Calu3 (cell line): ENCODE data around the gene PIGA. TPM values are rescaled to one million over a fixed set of nuclear protein-coding genes. Genes with fewer than 3 reads are reported as not detected.
A peak's percentile ranks its signal among the peaks of the same experiment; 100 is the strongest.

ENCODE experiments used
- BruUV-seq: library from RNA; stranded (reverse); fragments of 400-500 nt; replicated peaks from 2 replicates; lab custom pipeline; 2021; lab: Mats Ljungman, UMichigan
- CTCF ChIA-PET: fragments of 300-600 bp; sonication (Branson Sonifier 250); formaldehyde crosslinking; loops from one replicate; lab custom pipeline; 2022; ENCODE audit warnings: antibody characterized with exemption; lab: Charles Lee
- DNase-seq: peaks from one replicate; pipeline ENCODE4 v3.0.0; 2022
- H3K27ac Mint-ChIP-seq: one replicate; pipeline ENCODE4 v1.8.0; 2022; ENCODE audit warnings: mixed read lengths; ENCODE audit not compliant: unreplicated experiment
- H3K27me3 Mint-ChIP-seq: one replicate; pipeline ENCODE4 v1.8.0; 2022; ENCODE audit warnings: mixed read lengths; ENCODE audit not compliant: unreplicated experiment
- H3K36me3 Mint-ChIP-seq: one replicate; pipeline ENCODE4 v1.8.0; 2022; ENCODE audit warnings: mild to moderate bottlenecking, moderate library complexity, mixed read lengths; ENCODE audit not compliant: insufficient read depth, unreplicated experiment
- H3K4me1 Mint-ChIP-seq: one replicate; pipeline ENCODE4 v1.8.0; 2022; ENCODE audit warnings: mild to moderate bottlenecking, low read depth, mixed read lengths; ENCODE audit not compliant: unreplicated experiment
- H3K4me3 Mint-ChIP-seq: one replicate; pipeline ENCODE4 v1.8.0; 2022; ENCODE audit warnings: mild to moderate bottlenecking, low read depth, moderate library complexity, mixed read lengths; ENCODE audit not compliant: unreplicated experiment
- H3K9me3 Mint-ChIP-seq: one replicate; pipeline ENCODE4 v1.8.0; 2022; ENCODE audit warnings: low read depth, mixed read lengths; ENCODE audit not compliant: unreplicated experiment
- intact Hi-C: fragments of 100-400 bp; cut with micrococcal nuclease; formaldehyde crosslinking; loops from one replicate; pipeline ENCODE4 v1.10.0; 2022; ENCODE audit not compliant: unreplicated experiment
- total RNA-seq: library from RNA; stranded (reverse); gene quantifications from 2 replicates; pipeline ENCODE4 v1.2.3, GENCODE V29; 2022
- TF ChIP-seq, protein P1 (sequence below): fragments of 200-600 bp; IDR thresholded peaks from one replicate; pipeline ENCODE4 v1.8.0; 2022; ENCODE audit warnings: antibody characterized with exemption; ENCODE audit not compliant: unreplicated experiment

PIGA gene
- total RNA-seq, 1 experiment from 2014 or later, result 34.4 TPM

DNA sequence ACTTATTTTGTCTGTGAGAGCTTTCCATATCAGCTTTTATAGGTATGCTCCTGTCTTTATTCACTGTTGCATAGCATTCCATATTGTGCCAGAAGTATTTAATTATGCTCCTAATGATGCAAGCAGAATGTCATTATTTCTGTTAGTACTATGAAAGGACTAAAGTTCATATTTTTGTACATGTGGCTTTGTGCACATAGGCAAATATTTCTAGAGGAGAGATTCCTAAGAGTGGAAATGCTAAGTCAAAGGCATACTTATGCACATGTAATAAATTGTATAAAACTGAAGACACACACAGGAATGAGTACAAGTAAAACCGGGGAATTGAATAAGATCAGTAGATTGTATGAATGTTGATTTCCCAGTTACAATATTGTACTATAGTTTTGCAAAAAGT lies 63.6 kb downstream of the PIGA start:
- Mint-ChIP-seq H3K4me3 (no peak overlapping the region), H3K9me3 (no peaks in the 10 kb centered on the region), H3K27ac (no peak overlapping the region), H3K4me1 (peaks cover 11% of the 10 kb centered on the region), H3K36me3 (peaks cover 9% of the 10 kb centered on the region), H3K27me3 (no peaks in the 10 kb centered on the region)
- intact Hi-C loops, result no loop called here
- CTCF ChIA-PET, result no interaction called here
- DNase-seq, result no peak
- BruUV-seq, result no TSS peak
- TF ChIP-seq, protein P1, sequence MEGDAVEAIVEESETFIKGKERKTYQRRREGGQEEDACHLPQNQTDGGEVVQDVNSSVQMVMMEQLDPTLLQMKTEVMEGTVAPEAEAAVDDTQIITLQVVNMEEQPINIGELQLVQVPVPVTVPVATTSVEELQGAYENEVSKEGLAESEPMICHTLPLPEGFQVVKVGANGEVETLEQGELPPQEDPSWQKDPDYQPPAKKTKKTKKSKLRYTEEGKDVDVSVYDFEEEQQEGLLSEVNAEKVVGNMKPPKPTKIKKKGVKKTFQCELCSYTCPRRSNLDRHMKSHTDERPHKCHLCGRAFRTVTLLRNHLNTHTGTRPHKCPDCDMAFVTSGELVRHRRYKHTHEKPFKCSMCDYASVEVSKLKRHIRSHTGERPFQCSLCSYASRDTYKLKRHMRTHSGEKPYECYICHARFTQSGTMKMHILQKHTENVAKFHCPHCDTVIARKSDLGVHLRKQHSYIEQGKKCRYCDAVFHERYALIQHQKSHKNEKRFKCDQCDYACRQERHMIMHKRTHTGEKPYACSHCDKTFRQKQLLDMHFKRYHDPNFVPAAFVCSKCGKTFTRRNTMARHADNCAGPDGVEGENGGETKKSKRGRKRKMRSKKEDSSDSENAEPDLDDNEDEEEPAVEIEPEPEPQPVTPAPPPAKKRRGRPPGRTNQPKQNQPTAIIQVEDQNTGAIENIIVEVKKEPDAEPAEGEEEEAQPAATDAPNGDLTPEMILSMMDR, result no peak

DNA sequence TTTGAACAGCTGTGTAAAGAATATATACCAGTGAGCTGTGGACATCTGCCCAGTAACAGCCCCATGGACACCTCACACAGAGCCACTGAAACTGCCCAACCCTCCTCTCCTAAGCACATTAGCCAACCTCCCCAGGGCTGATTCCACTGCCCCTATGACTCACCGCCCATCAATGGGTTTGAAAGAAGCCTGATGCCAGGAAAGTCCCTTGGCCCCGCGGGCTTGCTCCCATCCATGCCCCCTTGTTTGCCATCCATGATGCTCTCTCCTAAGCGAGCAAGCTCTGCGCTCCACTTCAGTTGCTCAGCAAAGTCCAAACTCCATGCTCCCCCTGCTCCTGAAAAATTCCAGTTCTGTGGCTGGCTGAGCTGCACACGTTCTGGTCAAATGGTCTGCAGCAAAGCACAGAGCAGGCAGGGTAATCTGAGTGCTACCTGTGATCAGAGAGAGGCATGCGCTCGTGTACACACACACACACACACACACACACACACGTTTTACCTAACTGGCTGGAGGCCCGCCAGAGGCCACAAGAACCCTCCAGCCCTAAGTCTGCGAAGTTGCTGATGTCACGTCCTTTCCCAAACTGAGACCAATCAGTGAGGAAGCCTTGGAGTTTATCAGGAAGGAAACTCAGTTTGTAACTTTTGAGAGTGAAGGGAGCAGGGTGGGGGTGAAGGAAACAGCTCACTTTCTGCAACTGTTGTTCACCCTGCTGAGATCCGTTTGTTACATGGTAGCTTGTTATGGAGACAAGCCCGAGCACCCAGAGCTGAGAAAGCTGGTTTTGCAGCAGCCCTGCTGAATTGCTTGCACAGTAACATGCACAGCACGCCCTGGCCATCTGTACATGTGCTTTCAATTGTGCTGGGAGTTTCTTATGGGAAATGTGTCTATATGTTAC lies 65.5 kb downstream of the PIGA start, which contains the start of gene ASB9:
ASB9 (minus strand) TSS at position 466 of the 904 bp plus-strand sequence; CDS start at position 257, 209 bp downstream.
- H3K36me3 Mint-ChIP-seq, result peaks cover 9% of the 10 kb centered on the region
- TF ChIP-seq, protein P1, result no peak
- CTCF ChIA-PET, result interaction anchor here (0.6 to 1.7 kb wide), 5 partner anchors 13 to 397 kb away, joined by 3 to 5 read pairs (median 4); partner anchors contain the start of gene FANCB
- intact Hi-C loops, result no loop called here
- no TSS peak for BruUV-seq
- peak; percentile 84 for DNase-seq
- H3K4me3 Mint-ChIP-seq, result peak within 1 kb of the TSS; percentile 78
- H3K27ac Mint-ChIP-seq, result peak within 1 kb of the TSS; percentile 97
- H3K9me3 Mint-ChIP-seq, result no peaks in the 10 kb centered on the region
- H3K4me1 Mint-ChIP-seq, result peaks cover 11% of the 10 kb centered on the region
- no peaks in the 10 kb centered on the region for H3K27me3 Mint-ChIP-seq

Other genes starting within 250 kb of the PIGA start
- gene ASB9, start 65.4 kb downstream of the PIGA start, total RNA-seq, result 10.8 and 12.2 TPM in 2 replicates
- not detected in 2 replicates for gene ASB11, start 19.9 kb downstream of the PIGA start, total RNA-seq
- 0.97 and 1.6 TPM in 2 replicates for gene VEGFD, start 48.9 kb upstream of the PIGA start, total RNA-seq
- 32.1 and 40.9 TPM in 2 replicates for gene PIR, start 157.8 kb upstream of the PIGA start, total RNA-seq
- gene BMX, start 165.3 kb upstream of the PIGA start, total RNA-seq, result not detected in 2 replicates